GM18858 (cell line): ENCODE results near the gene MLLT1.

Source experiments
- ATAC-seq: cut with Tn5 transposase; IDR thresholded peaks from one replicate; pipeline ENCODE4 v1.9.1; 2021; ENCODE audit not compliant: unreplicated experiment

MLLT1 gene

GRCh38 chr19:6275170-6275744 is 4.5 kb downstream of the MLLT1 start:
- no peak for ATAC-seq

- ATAC-seq: no peak
Measured at GRCh38 chr19:6274756-6275155, 5.0 kb downstream of the MLLT1 start.

GRCh38 chr19:6273701-6274601 is 5.8 kb downstream of the MLLT1 start:
- no peak for ATAC-seq

DNA sequence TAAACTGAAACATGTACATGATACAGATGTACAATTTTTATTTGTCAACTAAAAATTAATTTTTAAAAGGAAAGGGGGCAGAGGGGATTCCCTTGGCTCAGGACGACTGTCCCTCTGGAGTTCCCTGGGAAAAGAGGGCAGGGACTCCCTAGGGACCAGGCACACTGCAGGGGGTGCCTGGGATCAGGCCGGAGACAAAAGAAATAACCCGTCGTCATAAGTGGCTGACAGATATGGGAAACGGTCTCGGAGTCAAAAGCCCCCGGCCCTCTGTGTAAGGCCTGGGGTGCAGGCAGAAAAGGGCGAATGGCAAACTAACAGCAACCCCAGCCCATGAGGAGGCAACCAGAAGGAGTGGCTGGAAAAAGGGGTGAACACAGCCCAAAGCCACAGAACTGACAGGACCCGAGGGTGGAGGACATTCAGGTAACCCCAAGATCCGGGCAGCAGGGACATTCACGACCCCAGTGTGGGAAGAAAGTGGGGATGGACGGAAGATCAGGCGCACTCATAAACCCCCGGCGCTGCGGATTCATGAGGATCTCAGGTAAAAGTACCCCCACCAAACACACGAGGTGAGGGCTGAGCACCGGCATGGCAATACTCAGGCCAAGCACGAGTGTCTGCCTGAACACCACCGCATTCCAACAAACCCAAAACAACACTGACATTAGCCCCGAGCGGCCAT is 6.7 kb downstream of the MLLT1 start:
- ATAC-seq: no peak

- no peak for ATAC-seq
Measured at GRCh38 chr19:6272411-6272791, 7.4 kb downstream of the MLLT1 start.

DNA sequence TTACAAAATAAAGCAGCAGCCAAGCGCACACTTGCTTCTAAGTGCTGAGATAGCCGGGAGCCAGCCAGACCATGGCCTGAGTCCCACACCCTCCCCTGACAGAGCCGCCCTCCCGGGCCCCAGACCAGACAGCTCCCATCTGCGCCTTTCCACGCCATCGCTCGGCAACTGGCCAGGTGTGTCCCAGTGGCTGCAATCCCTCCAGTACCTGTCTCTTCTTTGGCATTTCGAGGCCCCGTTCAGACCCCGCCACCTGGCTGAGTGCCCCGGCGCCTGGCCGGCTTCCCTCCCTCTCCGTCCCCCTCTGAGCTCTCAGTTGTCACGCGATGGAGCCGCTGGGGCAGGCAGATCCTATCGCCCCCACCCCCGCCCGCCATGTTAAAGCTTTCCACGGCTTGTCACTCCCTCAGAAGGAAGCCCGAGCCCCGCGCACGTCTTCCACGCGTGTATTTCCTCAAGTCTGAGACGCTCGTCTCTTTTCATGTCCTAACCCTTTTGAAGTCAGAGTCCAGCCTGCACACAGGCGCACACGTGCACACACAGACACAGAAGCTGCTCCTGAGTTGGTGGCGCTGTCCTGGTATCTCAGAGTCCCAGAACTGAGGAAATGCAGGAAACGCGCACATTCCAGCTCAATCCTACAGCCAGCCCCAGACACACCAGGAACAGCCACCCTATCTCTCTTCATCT is 7.9 kb downstream of the MLLT1 start:
- ATAC-seq: no peak

DNA sequence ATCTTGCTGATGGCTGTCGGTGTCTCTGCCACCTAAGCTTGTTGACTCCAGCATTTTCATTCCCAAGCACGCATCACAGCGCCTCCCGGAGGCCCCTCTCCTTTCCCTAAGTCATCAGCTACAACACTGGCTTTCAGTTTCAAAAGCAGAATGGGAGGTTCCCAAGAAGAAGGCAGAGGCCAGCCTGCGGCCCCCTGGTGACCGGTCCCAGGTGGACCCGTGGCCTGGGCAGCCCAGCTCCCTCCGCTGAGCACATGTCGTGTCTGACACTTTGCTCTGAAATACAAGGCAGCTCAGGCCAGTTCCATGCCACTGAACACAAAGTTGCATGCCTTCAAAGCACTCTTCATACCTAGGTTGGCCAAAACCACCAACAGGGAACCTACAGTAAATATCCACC is 8.5 kb downstream of the MLLT1 start:
- ATAC-seq: no peak

DNA sequence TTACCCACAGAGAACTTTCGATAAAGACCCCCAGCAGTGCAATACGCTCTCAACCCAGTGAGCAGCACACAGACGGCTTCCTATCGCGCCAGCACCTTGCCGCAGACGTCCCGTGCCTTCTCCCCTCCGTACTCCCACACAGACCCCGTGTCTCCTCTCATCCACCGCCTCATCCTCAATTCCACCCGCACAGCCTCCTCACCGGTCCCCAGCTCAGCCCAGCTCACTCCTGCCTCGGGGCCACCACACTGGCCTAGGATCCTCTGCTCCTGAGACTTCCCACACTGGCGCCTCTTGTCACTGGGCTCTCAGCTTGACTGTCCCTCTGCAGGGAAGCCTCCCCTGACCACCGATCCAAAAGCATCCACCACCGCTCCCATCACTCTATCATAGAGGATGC is 9.0 kb downstream of the MLLT1 start:
- ATAC-seq: no peak

DNA sequence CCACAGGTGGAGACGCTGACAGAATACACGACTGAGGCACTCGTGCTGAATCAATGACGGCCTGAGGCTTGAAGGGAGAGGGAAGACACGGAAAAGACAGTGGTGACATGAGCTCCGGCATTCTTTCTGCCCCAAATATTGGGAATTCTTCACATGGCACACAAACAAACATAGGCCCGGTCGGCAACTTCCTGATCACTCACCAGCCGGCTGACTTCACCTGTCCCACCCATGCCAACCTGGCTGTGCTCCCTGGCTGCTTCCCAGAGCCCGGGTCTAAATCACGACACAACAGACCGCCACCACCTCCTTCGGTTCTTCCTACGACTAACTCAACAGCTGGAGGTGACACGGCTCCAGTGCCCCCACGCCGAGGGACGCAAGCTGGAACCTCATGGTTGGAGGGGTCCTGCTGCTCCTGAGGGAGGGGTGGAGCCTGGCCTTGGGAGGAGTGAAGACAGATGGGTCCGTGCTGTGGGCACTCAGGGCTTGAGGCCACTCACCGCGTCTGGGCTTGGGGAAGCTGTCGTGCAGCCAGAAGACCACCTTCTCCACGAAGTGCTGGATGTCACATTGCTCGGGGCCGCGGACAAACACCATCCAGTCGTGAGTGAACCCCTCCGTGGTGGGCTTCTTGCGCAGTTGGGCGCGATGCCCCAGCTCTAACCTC is 9.6 kb downstream of the MLLT1 start:
- no peak for ATAC-seq

DNA sequence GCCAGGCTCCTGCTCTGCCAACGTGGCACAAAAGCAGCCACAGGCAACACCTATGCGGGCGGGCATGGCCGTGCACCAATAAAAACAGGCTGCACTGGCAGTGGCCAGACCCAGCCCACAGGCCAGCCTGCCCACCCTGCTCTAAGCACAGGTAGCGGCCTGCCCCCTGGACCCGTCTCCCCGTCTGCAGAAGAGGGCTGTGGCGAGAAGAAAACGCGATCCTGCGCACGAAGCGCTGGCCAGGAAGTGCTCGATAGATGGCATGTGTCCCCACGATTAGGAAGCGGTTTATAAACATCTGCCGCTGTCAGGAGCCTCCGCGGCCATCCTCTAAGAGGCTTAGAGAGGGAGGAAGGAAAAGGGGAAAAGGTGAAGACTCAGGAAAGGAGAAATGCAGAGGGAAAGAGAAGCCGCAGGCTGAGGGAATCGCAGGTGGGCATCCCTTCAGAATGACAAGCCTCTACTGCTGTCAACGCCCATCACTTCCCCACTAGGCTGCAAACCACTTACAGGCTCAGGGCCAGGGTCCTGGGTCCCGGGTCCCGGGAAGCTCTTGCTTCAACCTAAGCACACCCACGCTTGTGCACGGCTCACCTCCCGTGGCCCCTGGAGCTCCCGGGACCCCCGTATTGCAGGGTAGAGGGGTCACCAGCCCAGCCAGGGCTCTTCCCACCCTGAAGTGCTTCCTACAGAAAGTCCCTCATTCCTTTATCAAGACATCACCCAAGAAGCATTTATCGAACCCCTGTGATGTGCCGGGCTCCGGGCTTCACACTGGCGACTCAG is 10.5 kb downstream of the MLLT1 start:
- ATAC-seq: no peak

GRCh38 chr19:6268382-6268771 is 11.4 kb downstream of the MLLT1 start:
- no peak for ATAC-seq

DNA sequence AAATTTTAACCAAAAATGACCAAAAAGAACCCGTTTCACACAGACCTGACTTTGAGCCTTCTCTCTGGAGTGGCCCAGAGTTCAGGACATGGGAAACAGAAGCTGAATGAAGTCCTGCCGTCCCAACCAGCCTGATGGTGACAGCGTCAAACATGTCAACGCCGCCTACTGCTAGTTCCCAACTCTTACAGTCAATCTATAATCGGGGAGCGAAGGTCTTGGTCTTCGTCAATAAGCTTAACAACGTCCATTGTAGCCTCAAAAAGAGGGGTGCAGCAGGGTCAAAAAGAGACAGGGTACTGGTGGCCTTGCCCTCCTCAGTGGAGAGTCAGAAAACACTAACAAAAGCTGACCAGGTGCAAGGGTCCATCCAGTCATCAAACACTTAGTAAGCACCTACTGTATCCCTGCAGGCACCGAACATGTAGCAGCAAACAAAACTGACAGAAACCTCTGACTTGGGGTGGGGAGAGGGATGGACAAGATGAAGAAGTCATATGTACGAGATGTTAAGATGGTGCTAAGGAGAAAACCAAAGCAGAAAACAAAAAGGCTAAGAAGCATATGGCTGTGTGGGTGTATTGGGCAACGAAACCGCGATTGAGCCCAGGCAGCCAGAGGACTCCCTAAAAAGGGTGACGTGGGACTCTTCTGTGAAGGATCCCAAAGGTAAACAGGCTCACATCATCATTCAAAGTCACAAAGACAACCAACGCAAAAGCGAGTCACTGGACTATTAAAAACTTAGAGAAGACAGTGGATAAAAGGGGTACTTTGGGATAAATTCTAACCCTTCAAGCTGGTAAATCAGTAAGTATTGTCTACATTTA is 12.0 kb downstream of the MLLT1 start:
- ATAC-seq: no peak

DNA sequence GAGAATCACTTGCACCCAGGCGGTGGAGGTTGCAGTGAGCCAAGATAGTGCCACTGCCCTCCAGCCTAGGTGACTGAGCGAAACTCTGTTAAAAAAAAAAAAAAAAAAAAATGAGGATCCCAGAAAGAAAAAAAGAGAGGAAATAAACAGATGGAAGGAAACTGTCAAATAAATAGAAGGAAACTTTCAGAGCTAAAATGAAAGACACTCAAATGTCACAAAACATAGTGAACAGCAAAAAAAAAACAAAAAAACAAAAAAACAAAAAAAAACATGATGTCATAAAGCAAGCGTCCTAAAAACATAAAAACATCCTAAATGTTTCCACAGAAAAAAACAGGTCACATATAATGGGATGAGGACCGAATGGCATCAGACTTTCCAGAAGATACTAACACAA is 15.0 kb downstream of the MLLT1 start:
- ATAC-seq: no peak

- no peak for ATAC-seq
Measured at GRCh38 chr19:6263735-6264444, 15.9 kb downstream of the MLLT1 start.

- no peak for ATAC-seq
Measured at GRCh38 chr19:6263306-6263705, 16.5 kb downstream of the MLLT1 start.

GRCh38 chr19:6262519-6262918 is 17.3 kb downstream of the MLLT1 start:
- no peak for ATAC-seq

- no peak for ATAC-seq
Measured at GRCh38 chr19:6261883-6262282, 17.9 kb downstream of the MLLT1 start.

GRCh38 chr19:6260912-6261650 is 18.7 kb downstream of the MLLT1 start:
- ATAC-seq: no peak
